IPS-18c (cell line): Measurements from ENCODE around the gene UBL7.
"Not testable (repeated sequence)": the region's sequence is repeated elsewhere in the genome, so short reads cannot be mapped to it uniquely, and the experiment has no call there.

ENCODE experiments used
- H3K4me3 ChIP-seq: 2 replicates; pipeline ENCODE4 v1.7.0; 2013; ENCODE audit warnings: low read depth, mild to moderate bottlenecking, low read length, moderate library complexity; ENCODE audit not compliant: insufficient read depth
- H3K9me3 ChIP-seq: one replicate; pipeline ENCODE4 v1.6.1; 2013; ENCODE audit warnings: mild to moderate bottlenecking, low read length, moderate library complexity; ENCODE audit not compliant: control insufficient read depth, insufficient read depth

Gene UBL7

GRCh38 chr15:74460871-74461846, at the start of gene UBL7:
TSS of gene UBL7 (minus strand) at chr15:74461160. CDS start at chr15:74458867, 2,293 bp downstream.
- Histone ChIP-seq H3K4me3 (peak within 1 kb of the TSS; percentile 79), H3K9me3 (no peaks in the 10 kb centered on the region)

GRCh38 chr15:74506515-74506840, 45.5 kb upstream of the UBL7 start:
- H3K9me3 ChIP-seq = no peaks in the 10 kb centered on the region
- no peak overlapping the region for H3K4me3 ChIP-seq

- no peak overlapping the region for H3K4me3 ChIP-seq
- no peaks in the 10 kb centered on the region for H3K9me3 ChIP-seq
Measured at GRCh38 chr15:74505837-74506514, 45.0 kb upstream of the UBL7 start.

- Histone ChIP-seq H3K4me3 (no peak overlapping the region), H3K9me3 (no peaks in the 10 kb centered on the region)
Measured at GRCh38 chr15:74504836-74505235, 43.9 kb upstream of the UBL7 start.

- no peaks in the 10 kb centered on the region for H3K9me3 ChIP-seq
- H3K4me3 ChIP-seq = no peak overlapping the region
Measured at GRCh38 chr15:74504418-74504817, 43.5 kb upstream of the UBL7 start.

- no peaks in the 10 kb centered on the region for H3K9me3 ChIP-seq
- H3K4me3 ChIP-seq = no peak overlapping the region
Measured at GRCh38 chr15:74502301-74502700, 41.3 kb upstream of the UBL7 start.

- Histone ChIP-seq H3K9me3 (no peaks in the 10 kb centered on the region), H3K4me3 (no peak overlapping the region)
Measured at GRCh38 chr15:74500401-74500800, 39.4 kb upstream of the UBL7 start.

GRCh38 chr15:74499366-74499765, 38.4 kb upstream of the UBL7 start:
- H3K4me3 ChIP-seq = no peak overlapping the region
- H3K9me3 ChIP-seq = no peaks in the 10 kb centered on the region

- Histone ChIP-seq H3K4me3 (no peak overlapping the region), H3K9me3 (no peaks in the 10 kb centered on the region)
Measured at GRCh38 chr15:74497584-74497983, 36.6 kb upstream of the UBL7 start.

- Histone ChIP-seq H3K4me3 (no peak overlapping the region), H3K9me3 (no peaks in the 10 kb centered on the region)
Measured at GRCh38 chr15:74496648-74497047, 35.7 kb upstream of the UBL7 start.

- Histone ChIP-seq H3K4me3 (no peak overlapping the region), H3K9me3 (no peaks in the 10 kb centered on the region)
Measured at GRCh38 chr15:74490339-74490689, 29.4 kb upstream of the UBL7 start.

- no peak overlapping the region for H3K4me3 ChIP-seq
Measured at GRCh38 chr15:74489518-74490338, 28.8 kb upstream of the UBL7 start.

GRCh38 chr15:74488776-74489175, 27.8 kb upstream of the UBL7 start:
- Histone ChIP-seq H3K9me3 (no peaks in the 10 kb centered on the region), H3K4me3 (no peak overlapping the region)

More at GRCh38 chr15:74489518-74490338, 28.8 kb upstream of the UBL7 start:
- H3K9me3 ChIP-seq = no peaks in the 10 kb centered on the region

- no peak overlapping the region for H3K4me3 ChIP-seq
- H3K9me3 ChIP-seq = no peaks in the 10 kb centered on the region
Measured at GRCh38 chr15:74482661-74483060, 21.7 kb upstream of the UBL7 start.

GRCh38 chr15:74480364-74480763, 19.4 kb upstream of the UBL7 start:
- H3K9me3 ChIP-seq, H3K4me3 ChIP-seq: not testable (repeated sequence)

- H3K4me3 ChIP-seq, H3K9me3 ChIP-seq: not testable (repeated sequence)
Measured at GRCh38 chr15:74471621-74472020, 10.7 kb upstream of the UBL7 start.

GRCh38 chr15:74470631-74471395, 9.9 kb upstream of the UBL7 start:
- Histone ChIP-seq H3K4me3 (no peak overlapping the region), H3K9me3 (no peaks in the 10 kb centered on the region)
